ENCODE measurements around the gene TMEM52.

Gene TMEM52

GRCh38 chr1:1963570-1963969 is 44.5 kb upstream of the TMEM52 start:
- no peak for TF ChIP-seq CTCF (IDR thresholded peaks at IDR 0.05)
- no peak overlapping the region for H3K27ac Mint-ChIP-seq
- H3K9me3 Mint-ChIP-seq: peaks cover 8% of the 10 kb centered on the region
- no peak for DNase-seq
- peaks cover 16% of the 10 kb centered on the region for H3K27me3 Mint-ChIP-seq (ENCODE audit: low read depth, poor library complexity)
- peaks cover 39% of the 10 kb centered on the region for H3K4me1 Mint-ChIP-seq
- H3K4me3 Mint-ChIP-seq: no peak overlapping the region
- H3K36me3 Mint-ChIP-seq (ENCODE audit: low read depth): no peaks in the 10 kb centered on the region

- no peak for DNase-seq
- no peak for TF ChIP-seq CTCF (IDR thresholded peaks at IDR 0.05)
- peaks cover 8% of the 10 kb centered on the region for H3K9me3 Mint-ChIP-seq
- peaks cover 45% of the 10 kb centered on the region for H3K4me1 Mint-ChIP-seq
- H3K4me3 Mint-ChIP-seq: no peak overlapping the region
- H3K27me3 Mint-ChIP-seq (ENCODE audit: low read depth, poor library complexity): peaks cover 17% of the 10 kb centered on the region
- H3K27ac Mint-ChIP-seq: no peak overlapping the region
- no peaks in the 10 kb centered on the region for H3K36me3 Mint-ChIP-seq (ENCODE audit: low read depth)
These were observed 43.7 kb upstream of the TMEM52 start for GRCh38 chr1:1962752-1963151.

- H3K27me3 Mint-ChIP-seq (ENCODE audit: low read depth, poor library complexity): peaks cover 17% of the 10 kb centered on the region
- H3K4me3 Mint-ChIP-seq: peak overlapping the region; percentile 1
- H3K27ac Mint-ChIP-seq: no peak overlapping the region
- H3K9me3 Mint-ChIP-seq: peaks cover 8% of the 10 kb centered on the region
- TF ChIP-seq CTCF (IDR thresholded peaks at IDR 0.05): no peak
- no peak for DNase-seq
- peaks cover 43% of the 10 kb centered on the region for H3K4me1 Mint-ChIP-seq
- H3K36me3 Mint-ChIP-seq (ENCODE audit: low read depth): no peaks in the 10 kb centered on the region
These were observed 41.6 kb upstream of the TMEM52 start for GRCh38 chr1:1960480-1961196.

GRCh38 chr1:1959840-1960479 is 40.9 kb upstream of the TMEM52 start:
- H3K9me3 Mint-ChIP-seq: peaks cover 8% of the 10 kb centered on the region
- peak; percentile 90 for DNase-seq
- peaks cover 17% of the 10 kb centered on the region for H3K27me3 Mint-ChIP-seq (ENCODE audit: low read depth, poor library complexity)
- TF ChIP-seq CTCF (IDR thresholded peaks at IDR 0.05): peak; percentile 85
- peak overlapping the region; percentile 52 for H3K4me3 Mint-ChIP-seq
- no peaks in the 10 kb centered on the region for H3K36me3 Mint-ChIP-seq (ENCODE audit: low read depth)
- no peak overlapping the region for H3K27ac Mint-ChIP-seq
- H3K4me1 Mint-ChIP-seq: peaks cover 50% of the 10 kb centered on the region

- Mint-ChIP-seq H3K9me3 (peaks cover 8% of the 10 kb centered on the region), H3K27me3 (ENCODE audit: low read depth, poor library complexity) (peaks cover 17% of the 10 kb centered on the region), H3K4me3 (no peak overlapping the region), H3K4me1 (peaks cover 54% of the 10 kb centered on the region), H3K36me3 (ENCODE audit: low read depth) (no peaks in the 10 kb centered on the region), H3K27ac (no peak overlapping the region)
- TF ChIP-seq CTCF (IDR thresholded peaks at IDR 0.05): no peak
- DNase-seq: no peak
These were observed 40.4 kb upstream of the TMEM52 start for GRCh38 chr1:1959459-1959839.
